Gastrocnemius medialis (tissue), 4 donors: ENCODE measurements around the gene PLET1. TPM values are rescaled to one million over a fixed set of nuclear protein-coding genes. Genes with fewer than 3 reads are reported as not detected.

ENCODE experiments used
- ATAC-seq, 2 donors: fragments of 150-250 bp; one replicate each; pipeline ENCODE4 v1.9.1; 2016
- DNase-seq, 2 donors: peaks; one replicate each; pipeline ENCODE4 v3.0.0-alpha.2; 2019
- H3K27ac ChIP-seq, 4 donors: fragments of 200-600 bp; sonication (generic); 1 replicate in 1 of 4; 2 replicates in 3 of 4; pipeline ENCODE4 v1.5.1; 2016 to 2018; ENCODE audit warnings: mild to moderate bottlenecking in 2 of 4, moderate library complexity in 1 of 4
- H3K27me3 ChIP-seq, 3 donors: fragments of 200-600 bp; sonication (generic) in 2 of 3; 1 replicate in 1 of 3; 2 replicates in 2 of 3; pipeline versions ENCODE4 v1.5.1 to v1.6.0; 2016 to 2019; ENCODE audit warnings: mild to moderate bottlenecking in 1 of 3, moderate library complexity in 1 of 3
- H3K36me3 ChIP-seq, 2 donors: fragments of 200-600 bp; sonication (generic) in 1 of 2; one replicate each; pipeline ENCODE4 v1.5.1; 2017 to 2018
- H3K4me1 ChIP-seq, 2 donors: fragments of 200-600 bp; sonication (generic) in 1 of 2; one replicate each; pipeline ENCODE4 v1.5.1; 2016 to 2017; ENCODE audit warnings: mild to moderate bottlenecking in 2 of 2
- H3K4me3 ChIP-seq, 4 donors: fragments of 200-600 bp; sonication (generic) in 3 of 4; 1 replicate in 1 of 4; 2 replicates in 3 of 4; pipeline ENCODE4 v1.5.1; 2016 to 2019; ENCODE audit warnings: mild to moderate bottlenecking in 2 of 4
- H3K9me3 ChIP-seq, 3 donors: fragments of 200-600 bp; sonication (generic) in 2 of 3; 1 replicate in 1 of 3; 2 replicates in 2 of 3; pipeline ENCODE4 v1.5.1; 2016 to 2019
- POLR2A ChIP-seq, 2 donors: fragments of 450-650 bp; IDR thresholded peaks; one replicate each; pipeline ENCODE4 v1.6.1; 2017; ENCODE audit warnings: antibody characterized with exemption in 2 of 2, mild to moderate bottlenecking in 2 of 2, moderate library complexity in 2 of 2
- in situ Hi-C, 4 donors: fragments of 200-750 bp; cut with MboI; loops; one replicate each; pipeline versions ENCODE4 v1.15.0 to v1.8.0; 2017; ENCODE audit warnings: low sequenced_read_pairs in 4 of 4
- intact Hi-C: fragments of 100-400 bp; cut with DNase I; formaldehyde crosslinking; loops from one replicate; pipeline ENCODE4 v1.15.1; 2023; ENCODE audit warnings: low total_unique reads
- total RNA-seq, 4 donors: library from RNA; depleted of rRNA; stranded (reverse); fragments of >200 nt; gene quantifications; one replicate each; pipeline versions ENCODE4 v1.1.0 to v1.2.3, GENCODE V29; 2016
- TF ChIP-seq, protein P1 (sequence below), 5 experiments: fragments of 450-650 bp in 3 of 5; fragments of 200-600 bp in 2 of 5; sonication (generic) in 2 of 5; IDR thresholded peaks in 4 of 5; conservative IDR thresholded peaks in 1 of 5; 1 replicate in 4 of 5; 2 replicates in 1 of 5; pipeline ENCODE4 v1.5.1; 2016 to 2019; ENCODE audit warnings: antibody characterized with exemption in 5 of 5, mild to moderate bottlenecking in 3 of 5, moderate library complexity in 3 of 5

The PLET1 gene
- total RNA-seq, 4 donors from 2014 or later = not detected

DNA sequence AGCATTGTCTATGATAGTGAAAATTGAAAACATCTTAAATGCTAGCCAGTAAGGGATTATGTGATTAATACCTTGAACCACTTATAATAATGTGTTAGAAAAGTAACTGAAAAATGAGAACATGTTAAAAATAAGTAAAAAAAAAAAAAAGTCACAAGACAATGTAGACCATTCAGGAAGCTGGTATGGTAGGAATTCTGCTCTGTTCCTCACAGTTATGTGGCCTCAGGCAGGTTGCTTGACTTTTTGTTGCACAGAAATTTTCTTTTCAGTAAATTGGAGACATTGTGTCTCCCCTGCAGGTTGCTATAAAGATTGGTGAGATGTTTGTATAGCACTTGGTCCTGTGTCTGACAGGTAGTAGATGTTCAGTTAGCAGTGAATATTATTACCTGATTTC, 17.3 kb upstream of the PLET1 start:
- in situ Hi-C loops = loop anchor here (5.0 to 25.0 kb wide), 2 partner anchors 56 to 1009 kb away; no protein-coding TSS in a partner anchor
- Histone ChIP-seq H3K27me3 (no peaks in the 10 kb centered on the region), H3K36me3 (no peaks in the 10 kb centered on the region), H3K27ac (no peak overlapping the region), H3K9me3 (no peaks in the 10 kb centered on the region), H3K4me3 (no peak overlapping the region), H3K4me1 (peaks cover 0 to 4% of the 10 kb centered on the region in 2 donors)
- TF ChIP-seq, protein P1, sequence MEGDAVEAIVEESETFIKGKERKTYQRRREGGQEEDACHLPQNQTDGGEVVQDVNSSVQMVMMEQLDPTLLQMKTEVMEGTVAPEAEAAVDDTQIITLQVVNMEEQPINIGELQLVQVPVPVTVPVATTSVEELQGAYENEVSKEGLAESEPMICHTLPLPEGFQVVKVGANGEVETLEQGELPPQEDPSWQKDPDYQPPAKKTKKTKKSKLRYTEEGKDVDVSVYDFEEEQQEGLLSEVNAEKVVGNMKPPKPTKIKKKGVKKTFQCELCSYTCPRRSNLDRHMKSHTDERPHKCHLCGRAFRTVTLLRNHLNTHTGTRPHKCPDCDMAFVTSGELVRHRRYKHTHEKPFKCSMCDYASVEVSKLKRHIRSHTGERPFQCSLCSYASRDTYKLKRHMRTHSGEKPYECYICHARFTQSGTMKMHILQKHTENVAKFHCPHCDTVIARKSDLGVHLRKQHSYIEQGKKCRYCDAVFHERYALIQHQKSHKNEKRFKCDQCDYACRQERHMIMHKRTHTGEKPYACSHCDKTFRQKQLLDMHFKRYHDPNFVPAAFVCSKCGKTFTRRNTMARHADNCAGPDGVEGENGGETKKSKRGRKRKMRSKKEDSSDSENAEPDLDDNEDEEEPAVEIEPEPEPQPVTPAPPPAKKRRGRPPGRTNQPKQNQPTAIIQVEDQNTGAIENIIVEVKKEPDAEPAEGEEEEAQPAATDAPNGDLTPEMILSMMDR (IDR thresholded peaks at IDR 0.05 in 4 of 5, conservative IDR thresholded peaks at IDR 0.05 in 1 of 5) = no peak
- intact Hi-C loops = no loop called here
- DNase-seq = no peak
- no peak for ATAC-seq

DNA sequence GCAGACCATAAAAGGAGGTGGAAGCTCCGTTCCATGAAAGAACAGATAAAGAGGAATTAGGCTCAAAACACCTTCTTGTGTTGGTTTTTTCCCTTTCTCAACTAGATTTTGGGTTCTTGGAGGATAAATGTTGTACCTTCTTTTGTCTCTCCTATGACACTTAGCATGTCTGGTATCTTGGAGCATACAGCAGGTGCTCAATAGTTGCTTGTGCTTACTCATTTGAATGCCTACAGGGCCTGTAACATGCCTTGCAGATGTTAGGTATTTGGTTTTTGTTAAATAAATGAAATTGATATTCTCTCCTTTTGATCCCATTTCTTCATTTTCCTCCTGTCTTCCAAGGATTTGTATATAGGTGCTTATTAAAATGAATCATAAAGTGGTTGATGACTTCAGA, 16.4 kb upstream of the PLET1 start:
- in situ Hi-C loops = loop anchor here (5.0 to 25.0 kb wide), 2 partner anchors 55 to 1010 kb away; no protein-coding TSS in a partner anchor
- intact Hi-C loops = no loop called here
- Histone ChIP-seq H3K4me3 (no peak overlapping the region), H3K9me3 (no peaks in the 10 kb centered on the region), H3K4me1 (peaks cover 0 to 4% of the 10 kb centered on the region in 2 donors), H3K27me3 (no peaks in the 10 kb centered on the region), H3K36me3 (no peaks in the 10 kb centered on the region), H3K27ac (no peak overlapping the region)
- TF ChIP-seq, protein P1 (IDR thresholded peaks at IDR 0.05 in 4 of 5, conservative IDR thresholded peaks at IDR 0.05 in 1 of 5) = no peak
- TF ChIP-seq POLR2A (IDR thresholded peaks at IDR 0.05) = no peak
- DNase-seq (no peak), ATAC-seq (no peak)

DNA sequence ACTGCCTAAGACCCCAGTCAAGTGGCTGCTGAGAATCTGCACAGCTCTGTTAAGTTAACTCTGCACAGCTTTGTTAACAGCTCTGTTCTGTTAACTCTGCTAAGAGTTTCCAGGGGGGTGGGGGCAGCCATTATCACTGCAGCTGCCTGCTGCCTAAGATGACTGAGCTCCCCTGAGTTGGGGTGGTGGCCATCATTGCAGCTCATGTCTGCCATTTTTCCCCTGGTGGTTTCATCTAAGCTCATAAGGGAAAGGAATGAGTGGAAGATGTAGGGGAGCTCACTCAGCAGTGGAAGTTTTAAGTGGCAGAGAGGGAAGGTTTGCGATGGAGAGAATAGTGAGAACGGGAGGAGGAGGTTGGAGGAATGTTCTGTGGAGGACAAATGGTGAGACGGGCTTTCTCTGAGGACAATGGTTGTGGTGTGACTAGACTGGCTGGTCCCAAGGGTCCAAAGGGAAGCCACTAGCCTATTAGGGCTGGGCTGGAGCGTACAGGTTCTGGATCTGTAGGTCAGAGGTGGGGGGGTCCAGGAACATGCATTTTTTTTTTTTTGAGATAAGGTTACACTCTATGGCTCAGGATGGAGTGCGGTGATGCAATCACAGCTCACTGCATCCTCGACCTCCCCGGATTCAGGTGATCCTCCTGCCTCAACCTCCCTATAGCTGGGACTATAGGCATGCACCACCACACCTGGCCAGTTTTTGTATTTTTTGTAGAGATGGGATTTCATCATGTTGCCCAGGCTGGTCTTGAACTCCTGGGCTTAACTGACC, 13.5 kb upstream of the PLET1 start:
- DNase-seq (no peak), ATAC-seq (no peak)
- Histone ChIP-seq H3K27ac (no peak overlapping the region), H3K4me3 (no peak overlapping the region), H3K36me3 (no peaks in the 10 kb centered on the region), H3K9me3 (no peaks in the 10 kb centered on the region), H3K27me3 (no peaks in the 10 kb centered on the region), H3K4me1 (no peaks in the 10 kb centered on the region)
- intact Hi-C loops = no loop called here
- no peak for TF ChIP-seq POLR2A (IDR thresholded peaks at IDR 0.05)
- TF ChIP-seq, protein P1 (IDR thresholded peaks at IDR 0.05 in 4 of 5, conservative IDR thresholded peaks at IDR 0.05 in 1 of 5) = no peak
- in situ Hi-C loops = no loop called here

DNA sequence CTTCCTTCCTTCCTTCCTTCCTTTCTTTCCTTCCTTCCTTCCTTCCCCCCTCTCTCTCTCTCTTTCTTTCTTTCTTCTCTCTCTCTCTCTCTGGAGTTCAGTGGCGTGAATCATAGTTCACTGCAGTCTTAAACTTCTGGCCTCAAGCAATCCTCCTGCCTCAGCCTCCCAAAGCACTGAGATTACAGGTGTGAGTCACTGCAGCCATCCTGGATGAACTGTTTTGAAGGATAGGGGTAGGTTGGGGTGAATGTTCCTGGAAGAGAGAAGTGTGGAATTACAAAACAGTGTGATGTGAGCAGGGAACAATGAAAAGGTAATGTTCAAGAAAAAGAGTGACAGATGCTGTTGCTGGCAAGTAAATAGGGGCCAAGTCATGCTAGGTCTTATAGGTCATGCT, 12.4 kb upstream of the PLET1 start:
- ATAC-seq (no peak), DNase-seq (no peak)
- Histone ChIP-seq H3K36me3 (no peaks in the 10 kb centered on the region), H3K4me3 (no peak overlapping the region), H3K27ac (no peak overlapping the region), H3K27me3 (no peaks in the 10 kb centered on the region), H3K4me1 (no peaks in the 10 kb centered on the region), H3K9me3 (no peaks in the 10 kb centered on the region)
- in situ Hi-C loops (no loop called here), intact Hi-C loops (no loop called here)
- TF ChIP-seq, protein P1 (IDR thresholded peaks at IDR 0.05 in 4 of 5, conservative IDR thresholded peaks at IDR 0.05 in 1 of 5) = no peak
- no peak for TF ChIP-seq POLR2A (IDR thresholded peaks at IDR 0.05)
